K562 (cell line): ENCODE measurements around the gene LUC7L3. TPM values are rescaled to one million over a fixed set of nuclear protein-coding genes. Genes with fewer than 3 reads are reported as not detected.

Source experiments
- ATAC-seq: fragments of 200-7000 bp; cut with Tn5 transposase; 3 replicates; pipeline ENCODE4 v1.9.1; 2020; ENCODE audit warnings: moderate library complexity
- BruUV-seq: library from RNA; stranded (reverse); fragments of 400-500 nt; replicated peaks from 2 replicates; lab custom pipeline; 2021; lab: Mats Ljungman, UMichigan
- CTCF ChIA-PET: fragments of 300-600 bp; formaldehyde crosslinking; extraction: SDS; loops from one replicate; lab custom pipeline; 2021; ENCODE audit warnings: low intra/inter-chr PET ratio; lab: Yijun Ruan, JAX
- POLR2A ChIA-PET: fragments of 300-600, 350-650 bp; sonication (Branson Sonifier 250); formaldehyde crosslinking; extraction: SDS; loops from one replicate; lab custom pipeline; 2021; ENCODE audit warnings: antibody characterized with exemption, inconsistent platforms; lab: Yijun Ruan, JAX
- DNase-seq, 4 experiments: peaks; one replicate each; pipeline versions ENCODE4 v3.0.0 to v3.0.0-alpha.2; 2011 to 2018; ENCODE audit warnings: low spot score in 3 of 4, mixed read lengths in 3 of 4; ENCODE audit errors: extremely low read depth in 1 of 4
- FAIRE-seq: peaks from 2 replicates; lab custom pipeline; 2011; peaks lifted over from hg19 to GRCh38; lab: Jason Lieb, UNC
- H2AFZ ChIP-seq: 2 replicates; pipeline ENCODE4 v1.6.0; 2011; ENCODE audit warnings: low read depth, low read length, control low read depth, inconsistent platforms
- H3K27ac ChIP-seq: fragments of 200-600 bp; 3 replicates; pipeline ENCODE4 v1.8.0; 2011; ENCODE audit warnings: low read depth, mild to moderate bottlenecking, control low read depth, inconsistent platforms, low read length, moderate library complexity, mixed read lengths; ENCODE audit errors: extremely low read depth
- H3K27me3 ChIP-seq, 2 experiments: fragments of 300-600 bp in 1 of 2; 2 replicates in 1 of 2; 3 replicates in 1 of 2; pipeline versions ENCODE4 v1.6.0 to v1.8.0; 2011; ENCODE audit warnings: inconsistent platforms in 2 of 2, low read length in 2 of 2, mild to moderate bottlenecking in 1 of 2, mixed read lengths in 1 of 2, moderate library complexity in 1 of 2; ENCODE audit not compliant: control insufficient read depth in 2 of 2, insufficient read depth in 2 of 2
- H3K36me3 ChIP-seq: fragments of 300-600 bp; 3 replicates; pipeline ENCODE4 v1.8.0; 2011; ENCODE audit warnings: mild to moderate bottlenecking, low read length, inconsistent platforms; ENCODE audit not compliant: control insufficient read depth, insufficient read depth
- H3K4me1 ChIP-seq, 2 experiments: fragments of 200-600 bp in 1 of 2; replicated peaks in 1 of 2; 2 replicates in 1 of 2; 3 replicates in 1 of 2; pipeline versions ENCODE4 v1.5.1 to v1.8.0; 2011; ENCODE audit warnings: inconsistent platforms in 2 of 2, low read length in 2 of 2, mild to moderate bottlenecking in 1 of 2, mixed read lengths in 1 of 2, moderate library complexity in 1 of 2; ENCODE audit not compliant: control insufficient read depth in 2 of 2, insufficient read depth in 2 of 2
- H3K4me2 ChIP-seq: 2 replicates; pipeline ENCODE4 v1.6.1; 2011; ENCODE audit warnings: low read length, control low read depth, inconsistent platforms, mixed read lengths; ENCODE audit not compliant: insufficient read depth
- H3K4me3 ChIP-seq: fragments of 200-600 bp; sonication (generic), shearing (Covaris generic); 2 replicates; pipeline ENCODE4 v1.5.1; 2016; ENCODE audit warnings: control low read depth, inconsistent platforms
- H3K79me2 ChIP-seq: fragments of 200-600 bp; 3 replicates; pipeline ENCODE4 v1.8.0; 2011; ENCODE audit warnings: low read length, inconsistent platforms; ENCODE audit not compliant: control insufficient read depth, insufficient read depth
- H3K9ac ChIP-seq, 2 experiments: 2 replicates each; pipeline versions ENCODE4 v1.6.0 to v1.6.1; 2011; ENCODE audit warnings: low read depth in 2 of 2, low read length in 2 of 2, control low read depth in 1 of 2, inconsistent platforms in 1 of 2, mild to moderate bottlenecking in 1 of 2, mixed read lengths in 1 of 2; ENCODE audit not compliant: insufficient read depth in 1 of 2
- H3K9me1 ChIP-seq: one replicate; pipeline ENCODE4 v1.6.0; 2011; ENCODE audit warnings: inconsistent platforms, mild to moderate bottlenecking, low read length, moderate library complexity; ENCODE audit not compliant: control insufficient read depth, insufficient read depth
- H3K9me3 ChIP-seq: replicated peaks from 2 replicates; pipeline ENCODE4 v1.5.1; 2011; ENCODE audit warnings: low read depth, low read length, inconsistent platforms; ENCODE audit not compliant: control insufficient read depth, insufficient read depth
- H4K20me1 ChIP-seq: replicated peaks from 2 replicates; pipeline ENCODE4 v1.6.1; 2011; ENCODE audit warnings: low read length, inconsistent platforms, mixed read lengths; ENCODE audit not compliant: control insufficient read depth, insufficient read depth
- BMI1 ChIP-seq: fragments of 150-350 bp; IDR thresholded peaks from 2 replicates; pipeline ENCODE4 v1.6.1; 2014; ENCODE audit warnings: low read length
- CEBPB ChIP-seq: fragments of 450-650 bp; IDR thresholded peaks from 2 replicates; pipeline ENCODE4 v1.6.1; 2016; ENCODE audit warnings: missing genetic modification characterization, missing compliant biosample characterization
- CHCHD3 ChIP-seq: fragments of 250-450 bp; sonication (Bioruptor Pico); IDR thresholded peaks from 2 replicates; pipeline ENCODE4 v2.1.2; 2022; ENCODE audit warnings: mild to moderate bottlenecking
- DMBX1 ChIP-seq: fragments of 250-450 bp; sonication (Bioruptor Pico); IDR thresholded peaks from 2 replicates; pipeline ENCODE4 v1.8.0; 2022; ENCODE audit warnings: inconsistent platforms, mild to moderate bottlenecking, moderate library complexity, borderline replicate concordance
- DPF2 ChIP-seq: fragments of 450-650 bp; IDR thresholded peaks from 2 replicates; pipeline ENCODE4 v1.6.1; 2016
- ETV1 ChIP-seq: fragments of 450-650 bp; conservative IDR thresholded peaks from 2 replicates; pipeline ENCODE4 v1.6.1; 2016; ENCODE audit warnings: missing genetic modification characterization, control low read depth, low read depth, missing compliant biosample characterization
- FOXM1 ChIP-seq, 2 experiments: fragments of 450-650 bp in 1 of 2; sonication (generic) in 1 of 2; formaldehyde crosslinking in 1 of 2; IDR thresholded peaks; 2 replicates each; pipeline versions ENCODE4 v1.6.1 to v1.9.0; 2017 to 2022; ENCODE audit warnings: low read depth in 2 of 2, mild to moderate bottlenecking in 2 of 2, missing genetic modification reagents in 1 of 2, moderate library complexity in 1 of 2
- HDGF ChIP-seq: fragments of 450-650 bp; IDR thresholded peaks from 2 replicates; pipeline ENCODE4 v1.6.1; 2016
- PRPF4 ChIP-seq: fragments of 200-400 bp; formaldehyde crosslinking; IDR thresholded peaks from one replicate; pipeline ENCODE4 v1.6.1; 2017; ENCODE audit warnings: low read length, low read depth, mild to moderate bottlenecking; ENCODE audit not compliant: insufficient read depth, poor library complexity, severe bottlenecking
- RAD21 ChIP-seq, 2 experiments: fragments of 250-450 bp in 1 of 2; fragments of 450-650 bp in 1 of 2; sonication (Bioruptor Pico) in 1 of 2; formaldehyde crosslinking in 1 of 2; IDR thresholded peaks in 1 of 2; conservative IDR thresholded peaks in 1 of 2; 2 replicates each; pipeline versions ENCODE4 v1.4.0 to v1.8.0; 2020 to 2022; ENCODE audit warnings: mild to moderate bottlenecking in 2 of 2, moderate library complexity in 1 of 2
- RBM14 ChIP-seq: fragments of 200-400 bp; formaldehyde crosslinking; IDR thresholded peaks from 2 replicates; pipeline ENCODE4 v1.6.1; 2018; ENCODE audit warnings: low read depth, mild to moderate bottlenecking, low read length, moderate library complexity, borderline replicate concordance; ENCODE audit not compliant: insufficient read depth
- RBM34 ChIP-seq: fragments of 200-400 bp; formaldehyde crosslinking; IDR thresholded peaks from 2 replicates; pipeline ENCODE4 v1.6.1; 2018; ENCODE audit warnings: low read length, borderline replicate concordance; ENCODE audit not compliant: insufficient read depth
- RFX1 ChIP-seq: fragments of 450-650 bp; IDR thresholded peaks from 2 replicates; pipeline ENCODE4 v1.6.1; 2016; ENCODE audit warnings: mild to moderate bottlenecking, moderate library complexity
- SMARCA5 ChIP-seq: fragments of 450-650 bp; IDR thresholded peaks from 2 replicates; pipeline ENCODE4 v1.6.1; 2016
- TRIM28 ChIP-seq: fragments of 450-650 bp; IDR thresholded peaks from 2 replicates; pipeline ENCODE4 v1.6.1; 2017
- ZKSCAN1 ChIP-seq: fragments of 150-350 bp; IDR thresholded peaks from 2 replicates; pipeline ENCODE4 v1.6.1; 2016; ENCODE audit warnings: low read depth, low read length
- ZNF224 ChIP-seq: sonication (generic); formaldehyde crosslinking; IDR thresholded peaks from 2 replicates; pipeline ENCODE4 v1.8.0; 2022; ENCODE audit warnings: mild to moderate bottlenecking, missing genetic modification reagents
- ZNF347 ChIP-seq: fragments of 450-650 bp; formaldehyde crosslinking; IDR thresholded peaks from 2 replicates; pipeline ENCODE4 v1.4.0; 2020; ENCODE audit warnings: low read depth, mild to moderate bottlenecking, moderate library complexity
- ZSCAN29 ChIP-seq: fragments of 450-650 bp; IDR thresholded peaks from 2 replicates; pipeline ENCODE4 v1.6.1; 2017
- WGBS: fragments of 100-300 bp; shearing (Covaris generic); methylation state at CpG from one replicate; pipeline ENCODE4 v1.1.6; 2016; ENCODE audit warnings: low coverage, mixed read lengths; ENCODE audit not compliant: insufficient coverage; ENCODE audit errors: missing lambda C conversion rate; 5-methylcytosine and 5-hydroxymethylcytosine counted together
- in situ Hi-C: fragments of 300-500 bp; cut with MboI; formaldehyde crosslinking; loops from 4 replicates; pipeline ENCODE4 v1.15.0; 2018; ENCODE audit warnings: inconsistent platforms, mixed read lengths
- intact Hi-C: fragments of 100-400 bp; cut with micrococcal nuclease; formaldehyde crosslinking; loops from 2 replicates; pipeline ENCODE4 v1.14.2; 2022
- polyA plus RNA-seq, 8 experiments: library from polyadenylated mRNA; depleted of rRNA in 4 of 8; stranded (reverse) in 5 of 8; unstranded in 3 of 8; fragments of >200 nt; fragmentation: Nextera tagmentation in 2 of 8; fragmentation: Illumina TruSeq in 1 of 8; extraction: Ambion mirVana in 2 of 8; extraction: Trizol in 1 of 8; gene quantifications; 2 replicates each; pipeline versions ENCODE4 v1.2.1 to v1.2.3, GENCODE V29; 2011 to 2014; ENCODE audit warnings: inconsistent platforms in 1 of 8, missing spikeins in 1 of 8
- total RNA-seq, 7 experiments: library from RNA; depleted of rRNA in 6 of 7; stranded (reverse); fragments of >200 nt in 6 of 7; fragmentation: Illumina TruSeq in 2 of 7; extraction: Trizol in 2 of 7; gene quantifications; 2 replicates each; pipeline versions ENCODE4 v1.2.1 to v1.2.3, GENCODE V29; 2011 to 2021; ENCODE audit warnings: low replicate concordance in 1 of 7
- TF ChIP-seq, protein P1 (sequence below): fragments of 250-450 bp; sonication (Bioruptor Pico); IDR thresholded peaks from 2 replicates; pipeline ENCODE4 v1.8.0; 2022; ENCODE audit warnings: moderate library complexity, mild to moderate bottlenecking, inconsistent platforms

LUC7L3 gene
- total and polyA plus RNA-seq, 9 of the 15 experiments (the other 6 are each of a cell fraction or from before 2014, with no cell fraction given) = 80.8 to 284 (median 127) TPM

DNA sequence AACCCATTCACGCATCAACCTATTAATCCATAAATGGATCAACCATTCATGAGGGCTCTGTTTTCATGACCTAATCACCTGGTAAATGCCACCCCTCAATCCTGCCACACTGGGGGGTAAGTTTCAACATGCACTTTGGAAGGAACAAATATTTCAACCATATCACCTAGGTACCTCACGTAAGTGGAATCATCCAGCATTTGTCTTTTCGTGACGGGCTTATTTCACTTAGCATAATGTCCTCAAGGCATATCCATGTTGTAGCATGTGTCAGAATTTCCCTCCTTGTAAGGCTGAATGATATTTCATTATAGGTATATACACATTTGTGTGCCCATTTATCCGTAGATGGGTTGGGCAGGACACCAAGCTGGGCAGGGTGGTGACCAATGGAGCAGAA, 47.3 kb upstream of the LUC7L3 start (continued):
- no peak for TF ChIP-seq RBM34

DNA sequence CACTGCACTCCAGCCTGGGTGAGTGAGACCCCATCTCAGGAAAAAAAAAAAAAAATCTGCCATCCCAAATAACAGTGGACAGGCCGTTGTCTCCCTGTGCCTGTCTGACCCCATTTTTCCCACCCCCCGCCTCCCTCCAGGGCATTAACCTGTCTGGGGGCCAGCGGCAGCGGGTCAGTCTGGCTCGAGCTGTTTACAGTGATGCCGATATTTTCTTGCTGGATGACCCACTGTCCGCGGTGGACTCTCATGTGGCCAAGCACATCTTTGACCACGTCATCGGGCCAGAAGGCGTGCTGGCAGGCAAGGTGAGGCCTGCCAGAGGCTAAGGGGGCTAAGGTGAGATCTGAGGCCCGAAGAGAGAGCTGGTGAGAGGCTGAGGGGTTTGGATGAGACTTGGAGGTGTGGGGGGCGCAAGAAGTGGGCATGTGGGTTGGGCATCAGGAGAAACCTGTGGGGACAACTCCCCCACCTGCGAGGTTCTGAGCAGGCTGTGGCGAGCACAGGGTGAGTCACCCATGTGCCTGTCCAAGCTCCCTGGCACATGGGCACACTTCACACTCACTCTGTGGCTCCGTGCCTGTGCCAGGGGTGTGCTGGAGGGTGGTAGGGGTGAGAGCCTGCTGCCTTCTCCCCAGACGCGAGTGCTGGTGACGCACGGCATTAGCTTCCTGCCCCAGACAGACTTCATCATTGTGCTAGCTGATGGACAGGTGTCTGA, 46.4 kb upstream of the LUC7L3 start:
- DNase-seq (no peak), FAIRE-seq (no peak), ATAC-seq (no peak)
- Histone ChIP-seq H2AFZ (no peak overlapping the region), H3K9me3 (no peaks in the 10 kb centered on the region), H3K79me2 (no peaks in the 10 kb centered on the region), H3K36me3 (no peaks in the 10 kb centered on the region), H3K27me3 (peaks cover 1 to 37% of the 10 kb centered on the region in 2 experiments; a peak in 2 of 5 replicates), H4K20me1 (no peaks in the 10 kb centered on the region), H3K27ac (no peak overlapping the region), H3K4me1 (peaks cover 0 to 16% of the 10 kb centered on the region in 2 experiments; a peak in 3 of 5 replicates), H3K4me3 (no peak overlapping the region), H3K9me1 (no peaks in the 10 kb centered on the region), H3K4me2 (no peak overlapping the region), H3K9ac (no peak overlapping the region)
- 48% methylated on average over 20 of the region's 20 CpGs for WGBS
- TF ChIP-seq PRPF4 (no peak), ZSCAN29 (no peak), ZNF224 (CRISPR knock-in tag) (no peak), ZKSCAN1 (no peak), CHCHD3 (CRISPR knock-in tag) (no peak), ZNF347 (no peak), DMBX1 (no peak), SMARCA5 (no peak), ETV1 (tag) (no peak), BMI1 (no peak), HDGF (no peak), RBM14 (no peak), CEBPB (tag) (no peak), TRIM28 (no peak), DPF2 (no peak), RAD21 (CRISPR knock-in tag; conservative IDR thresholded peaks at IDR 0.05 in 1 of 2, IDR thresholded peaks at IDR 0.05 in 1 of 2) (no peak), FOXM1 (IDR thresholded peaks at IDR 0.05; ENCODE audit: low read depth) (no peak), FOXM1 (CRISPR knock-in tag; IDR thresholded peaks at IDR 0.05; ENCODE audit: low read depth) (no peak), RFX1 (no peak)
- TF ChIP-seq, protein P1, sequence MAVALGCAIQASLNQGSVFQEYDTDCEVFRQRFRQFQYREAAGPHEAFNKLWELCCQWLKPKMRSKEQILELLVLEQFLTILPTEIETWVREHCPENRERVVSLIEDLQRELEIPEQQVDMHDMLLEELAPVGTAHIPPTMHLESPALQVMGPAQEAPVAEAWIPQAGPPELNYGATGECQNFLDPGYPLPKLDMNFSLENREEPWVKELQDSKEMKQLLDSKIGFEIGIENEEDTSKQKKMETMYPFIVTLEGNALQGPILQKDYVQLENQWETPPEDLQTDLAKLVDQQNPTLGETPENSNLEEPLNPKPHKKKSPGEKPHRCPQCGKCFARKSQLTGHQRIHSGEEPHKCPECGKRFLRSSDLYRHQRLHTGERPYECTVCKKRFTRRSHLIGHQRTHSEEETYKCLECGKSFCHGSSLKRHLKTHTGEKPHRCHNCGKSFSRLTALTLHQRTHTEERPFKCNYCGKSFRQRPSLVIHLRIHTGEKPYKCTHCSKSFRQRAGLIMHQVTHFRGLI (CRISPR knock-in tag) = no peak
- intact Hi-C loops (no loop called here), in situ Hi-C loops (no loop called here)
- CTCF ChIA-PET = no interaction called here
- no TSS peak for BruUV-seq
- POLR2A ChIA-PET = interaction anchor here (0.6 to 1.0 kb wide), 3 partner anchors 11 to 125 kb away, joined by 3 to 4 read pairs (median 3); no protein-coding TSS in a partner anchor
